Endothelial cell of umbilical vein (primary cell): ENCODE measurements around the gene SNURF. TPM values are rescaled to one million over a fixed set of nuclear protein-coding genes. Genes with fewer than 3 reads are reported as not detected.

Experiments used
- BruUV-seq: library from RNA; stranded (reverse); fragments of 400-500 nt; replicated peaks from 2 replicates; lab custom pipeline; 2021; lab: Mats Ljungman, UMichigan
- CTCF ChIA-PET: fragments of 300-600, 350-600 bp; sonication (Branson Sonifier 250); formaldehyde crosslinking; loops from one replicate; lab custom pipeline; 2021; ENCODE audit warnings: antibody characterized with exemption, inconsistent platforms; lab: Charles Lee
- POLR2A ChIA-PET: fragments of 300-600, 350-600 bp; sonication (Branson Sonifier 250); formaldehyde crosslinking; loops from one replicate; lab custom pipeline; 2021; ENCODE audit warnings: antibody characterized with exemption, inconsistent platforms; lab: Charles Lee
- DNase-seq: peaks from one replicate; pipeline ENCODE4 v3.0.0-alpha.2; 2011; ENCODE audit warnings: low read depth, low spot score
- FAIRE-seq: peaks from 2 replicates; lab custom pipeline; 2011; peaks lifted over from hg19 to GRCh38; lab: Jason Lieb, UNC
- H2AFZ ChIP-seq: 2 replicates; pipeline ENCODE4 v1.6.0; 2012; ENCODE audit warnings: low read depth, low read length, control low read depth, inconsistent platforms
- H3K27ac ChIP-seq: 2 replicates; pipeline ENCODE4 v1.5.1; 2011; ENCODE audit warnings: low read depth, mild to moderate bottlenecking, control low read depth, low read length, moderate library complexity; ENCODE audit not compliant: insufficient read depth
- H3K27me3 ChIP-seq, 2 experiments: 2 replicates each; pipeline versions ENCODE4 v1.6.0 to v1.6.1; 2011; ENCODE audit warnings: low read length in 2 of 2, mixed read lengths in 1 of 2; ENCODE audit not compliant: control insufficient read depth in 2 of 2, insufficient read depth in 2 of 2
- H3K36me3 ChIP-seq, 2 experiments: 2 replicates in 1 of 2; 3 replicates in 1 of 2; pipeline ENCODE4 v1.5.1; 2011; ENCODE audit warnings: low read length in 2 of 2, mild to moderate bottlenecking in 1 of 2, moderate library complexity in 1 of 2; ENCODE audit not compliant: control insufficient read depth in 2 of 2, insufficient read depth in 2 of 2; ENCODE audit errors: extremely low read depth in 1 of 2
- H3K4me1 ChIP-seq: 3 replicates; pipeline ENCODE4 v1.5.1; 2011; ENCODE audit warnings: mild to moderate bottlenecking, low read length; ENCODE audit not compliant: control insufficient read depth, insufficient read depth; ENCODE audit errors: extremely low read depth
- H3K4me2 ChIP-seq: 2 replicates; pipeline ENCODE4 v1.6.1; 2011; ENCODE audit warnings: low read length, control low read depth, mixed read lengths; ENCODE audit not compliant: insufficient read depth
- H3K4me3 ChIP-seq, 3 experiments: fragments of 200-600 bp in 1 of 3; sonication (generic), shearing (Covaris generic) in 1 of 3; replicated peaks in 1 of 3; 2 replicates each; pipeline ENCODE4 v1.5.1; 2011 to 2016; ENCODE audit warnings: control low read depth in 3 of 3, low read length in 3 of 3, mild to moderate bottlenecking in 2 of 3, inconsistent platforms in 1 of 3, low read depth in 1 of 3, moderate library complexity in 1 of 3; ENCODE audit not compliant: insufficient read depth in 1 of 3
- H3K79me2 ChIP-seq: 2 replicates; pipeline ENCODE4 v1.6.0; 2012; ENCODE audit warnings: low read length, inconsistent platforms; ENCODE audit not compliant: control insufficient read depth, insufficient read depth
- H3K9ac ChIP-seq: replicated peaks from 2 replicates; pipeline ENCODE3; 2011; ENCODE audit warnings: low read length, control low read depth; ENCODE audit not compliant: insufficient read depth; ENCODE audit errors: extremely low read depth
- H3K9me1 ChIP-seq: replicated peaks from 3 replicates; pipeline ENCODE4 v1.6.0; 2011; ENCODE audit warnings: mild to moderate bottlenecking, low read length; ENCODE audit not compliant: control insufficient read depth, insufficient read depth; ENCODE audit errors: extremely low read depth
- H3K9me3 ChIP-seq: replicated peaks from 2 replicates; pipeline ENCODE4 v1.5.1; 2012; ENCODE audit warnings: low read length, inconsistent platforms; ENCODE audit not compliant: control insufficient read depth, insufficient read depth
- H4K20me1 ChIP-seq: replicated peaks from 2 replicates; pipeline ENCODE3; 2011; ENCODE audit warnings: mild to moderate bottlenecking, low read length; ENCODE audit not compliant: control insufficient read depth, insufficient read depth; ENCODE audit errors: extremely low read depth
- EZH2 ChIP-seq: IDR thresholded peaks from 2 replicates; pipeline ENCODE4 v1.6.1; 2012; ENCODE audit warnings: borderline replicate concordance, low read depth, mild to moderate bottlenecking, moderate library complexity, low read length, inconsistent platforms; ENCODE audit not compliant: severe bottlenecking
- FOS ChIP-seq: IDR thresholded peaks from 2 replicates; pipeline ENCODE4 v1.6.1; 2011; ENCODE audit warnings: mild to moderate bottlenecking, low read length, moderate library complexity, borderline replicate concordance; ENCODE audit not compliant: insufficient read depth
- GATA2 ChIP-seq: IDR thresholded peaks from 2 replicates; pipeline ENCODE4 v1.7.0; 2011; ENCODE audit warnings: low read depth, mild to moderate bottlenecking, moderate library complexity, mixed read lengths, low read length; ENCODE audit not compliant: insufficient read length, insufficient read depth
- JUN ChIP-seq: IDR thresholded peaks from 2 replicates; pipeline ENCODE4 v1.6.1; 2011; ENCODE audit warnings: borderline replicate concordance, low read depth; ENCODE audit not compliant: insufficient read length, insufficient read depth
- MAX ChIP-seq: IDR thresholded peaks from 2 replicates; pipeline ENCODE4 v1.6.1; 2011; ENCODE audit not compliant: insufficient read depth, insufficient read length
- MYC ChIP-seq: IDR thresholded peaks from one replicate; pipeline ENCODE4 v1.6.1; 2011; ENCODE audit warnings: mild to moderate bottlenecking, low read depth, low read length
- POLR2A ChIP-seq: IDR thresholded peaks from 2 replicates; pipeline ENCODE4 v1.6.1; 2012; ENCODE audit warnings: low read depth, mild to moderate bottlenecking, control low read depth, low read length
- POLR2AphosphoS5 ChIP-seq: IDR thresholded peaks from 2 replicates; pipeline ENCODE4 v1.6.1; 2012; ENCODE audit warnings: low read depth, mild to moderate bottlenecking, control low read depth, low read length, moderate library complexity; ENCODE audit not compliant: insufficient read depth
- dilution Hi-C: fragments of 300-500 bp; cut with MboI; formaldehyde crosslinking; loops from one replicate; pipeline ENCODE4 v1.15.0; 2019; ENCODE audit warnings: low sequenced_read_pairs; ENCODE audit not compliant: extremely low pct_ligation_motif_present
- intact Hi-C: fragments of 100-400 bp; cut with micrococcal nuclease; formaldehyde crosslinking; loops from one replicate; pipeline ENCODE4 v1.10.0; 2022
- polyA plus RNA-seq, 4 experiments: library from polyadenylated mRNA; depleted of rRNA in 3 of 4; stranded (reverse) in 3 of 4; unstranded in 1 of 4; fragments of >200 nt; gene quantifications; 2 replicates each; pipeline versions ENCODE4 v1.2.1 to v1.2.3, GENCODE V29; 2011 to 2012; ENCODE audit warnings: missing spikeins in 1 of 4
- total RNA-seq: library from RNA; stranded (reverse); gene quantifications from 2 replicates; pipeline ENCODE4 v1.2.3, GENCODE V29; 2021
- TF ChIP-seq, protein P1 (sequence below), 2 donors: IDR thresholded peaks; 1 replicate in 1 of 2; 2 replicates in 1 of 2; pipeline ENCODE4 v1.5.1; 2011; ENCODE audit warnings: low read length in 2 of 2, mild to moderate bottlenecking in 2 of 2, moderate library complexity in 2 of 2, control low read depth in 1 of 2, inconsistent platforms in 1 of 2, low read depth in 1 of 2; ENCODE audit not compliant: insufficient read depth in 1 of 2; ENCODE audit errors: extremely low read depth in 1 of 2

The SNURF gene
- total and polyA plus RNA-seq, 2 donors (not counting 3 experiments of a cell fraction or from before 2014, with no cell fraction given) = 3.9 to 9.4 TPM

DNA sequence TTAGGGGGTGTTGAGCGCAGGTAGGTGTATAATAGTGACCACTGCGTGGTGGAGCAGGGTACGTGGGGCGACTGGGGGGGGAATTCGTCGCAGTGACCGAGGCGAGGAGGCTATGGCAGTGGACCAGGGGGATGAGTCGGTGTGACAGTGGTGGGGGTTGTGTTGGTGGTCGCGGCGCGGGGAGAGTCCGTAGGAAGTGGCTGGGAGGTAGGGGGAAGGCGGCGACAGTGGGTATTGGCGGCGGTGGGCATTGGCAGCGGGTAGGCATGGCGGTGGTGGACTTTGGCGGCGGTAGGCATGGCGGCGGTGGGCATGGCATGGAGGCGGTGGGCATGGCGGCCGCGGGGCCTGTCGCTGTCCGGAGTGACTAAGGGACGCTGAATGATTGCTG is 739 bp downstream of the SNURF start:
- DNase-seq = no peak
- Histone ChIP-seq H2AFZ (peak overlapping the region; percentile 75), H3K9ac (peak overlapping the region; percentile 73), H3K4me1 (peaks cover 2% of the 10 kb centered on the region), H3K36me3 (no peaks in the 10 kb centered on the region), H3K79me2 (peaks cover 55% of the 10 kb centered on the region), H4K20me1 (no peaks in the 10 kb centered on the region), H3K27ac (peak overlapping the region; percentile 64), H3K4me2 (peak overlapping the region; percentile 73), H3K9me1 (no peaks in the 10 kb centered on the region), H3K9me3 (no peaks in the 10 kb centered on the region), H3K4me3 (peak overlapping the region; percentile 41 to 95 (median 79)), H3K27me3 (no peaks in the 10 kb centered on the region)
- POLR2A ChIA-PET = interaction anchor here (0.6 to 0.7 kb wide), 2 partner anchors 46 to 493 kb away, joined by 3 to 11 read pairs; no protein-coding TSS in a partner anchor
- no TSS peak for BruUV-seq
- dilution Hi-C loops = no loop called here
- intact Hi-C loops = loop anchor here (1.0 to 10.0 kb wide), 3 partner anchors 9 to 1311 kb away; partner anchors contain the start of gene MAGEL2
- no peak for TF ChIP-seq MYC
- no peak for TF ChIP-seq POLR2AphosphoS5
- no peak for TF ChIP-seq EZH2
- no peak for TF ChIP-seq POLR2A
- no peak for TF ChIP-seq FOS
- TF ChIP-seq GATA2 = no peak
- TF ChIP-seq, protein P1, sequence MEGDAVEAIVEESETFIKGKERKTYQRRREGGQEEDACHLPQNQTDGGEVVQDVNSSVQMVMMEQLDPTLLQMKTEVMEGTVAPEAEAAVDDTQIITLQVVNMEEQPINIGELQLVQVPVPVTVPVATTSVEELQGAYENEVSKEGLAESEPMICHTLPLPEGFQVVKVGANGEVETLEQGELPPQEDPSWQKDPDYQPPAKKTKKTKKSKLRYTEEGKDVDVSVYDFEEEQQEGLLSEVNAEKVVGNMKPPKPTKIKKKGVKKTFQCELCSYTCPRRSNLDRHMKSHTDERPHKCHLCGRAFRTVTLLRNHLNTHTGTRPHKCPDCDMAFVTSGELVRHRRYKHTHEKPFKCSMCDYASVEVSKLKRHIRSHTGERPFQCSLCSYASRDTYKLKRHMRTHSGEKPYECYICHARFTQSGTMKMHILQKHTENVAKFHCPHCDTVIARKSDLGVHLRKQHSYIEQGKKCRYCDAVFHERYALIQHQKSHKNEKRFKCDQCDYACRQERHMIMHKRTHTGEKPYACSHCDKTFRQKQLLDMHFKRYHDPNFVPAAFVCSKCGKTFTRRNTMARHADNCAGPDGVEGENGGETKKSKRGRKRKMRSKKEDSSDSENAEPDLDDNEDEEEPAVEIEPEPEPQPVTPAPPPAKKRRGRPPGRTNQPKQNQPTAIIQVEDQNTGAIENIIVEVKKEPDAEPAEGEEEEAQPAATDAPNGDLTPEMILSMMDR (IDR thresholded peaks at IDR 0.05; ENCODE audit: extremely low read depth in 1 of 2, insufficient read depth in 1 of 2, low read depth in 1 of 2, low read length in 2 of 2) = no peak
- TF ChIP-seq MAX = no peak
- TF ChIP-seq JUN = no peak
- CTCF ChIA-PET = interaction anchor here (0.6 to 0.7 kb wide), 2 partner anchors 22 to 34 kb away, joined by 3 to 4 read pairs; no protein-coding TSS in a partner anchor
- FAIRE-seq = no peak
